Measurements from ENCODE around the gene WDR5B.
"Not testable (repeated sequence)": the region's sequence is repeated elsewhere in the genome, so short reads cannot be mapped to it uniquely, and the experiment has no call there.

WDR5B gene

GRCh38 chr3:122415762-122416654, at the start of gene WDR5B:
WDR5B (minus strand) TSS chr3:122416062; CDS start chr3:122415528, 534 bp downstream.
- no peaks in the 10 kb centered on the region for H3K9me3 ChIP-seq (ENCODE audit: control insufficient read depth in 2 of 2, low read length in 2 of 2)
- peak within 1 kb of the TSS; percentile 95 to 98 for H3K4me3 ChIP-seq (ENCODE audit: low read length in 2 of 2)
- H3K36me3 ChIP-seq (ENCODE audit: control insufficient read depth in 2 of 2, insufficient read depth in 2 of 2, low read length in 2 of 2) = peaks cover under 1 to 7% of the 10 kb centered on the region in 2 donors
- H3K27me3 ChIP-seq (ENCODE audit: control insufficient read depth in 1 of 2, insufficient read depth in 2 of 2, low read length in 2 of 2) = no peaks in the 10 kb centered on the region
- H3K4me1 ChIP-seq (ENCODE audit: control insufficient read depth, insufficient read depth, low read length) = peaks cover 17% of the 10 kb centered on the region
- H3K9ac ChIP-seq (ENCODE audit: low read length in 2 of 2) = peak within 1 kb of the TSS; percentile 83 to 97
- peak within 1 kb of the TSS; percentile 83 for H3K27ac ChIP-seq (ENCODE audit: low read length)

GRCh38 chr3:122464659-122465058, 48.8 kb upstream of the WDR5B start:
- Histone ChIP-seq H3K4me3 (ENCODE audit: low read length in 2 of 2) (no peak overlapping the region), H3K9ac (ENCODE audit: low read length in 2 of 2) (no peak overlapping the region), H3K36me3 (ENCODE audit: control insufficient read depth in 2 of 2, insufficient read depth in 2 of 2, low read length in 2 of 2) (peaks cover 4 to 7% of the 10 kb centered on the region in 2 donors), H3K4me1 (ENCODE audit: control insufficient read depth, insufficient read depth, low read length) (no peaks in the 10 kb centered on the region), H3K27me3 (ENCODE audit: control insufficient read depth in 1 of 2, insufficient read depth in 2 of 2, low read length in 2 of 2) (no peaks in the 10 kb centered on the region), H3K27ac (ENCODE audit: low read length) (no peak overlapping the region), H3K9me3 (ENCODE audit: control insufficient read depth in 2 of 2, low read length in 2 of 2) (no peaks in the 10 kb centered on the region)

- no peaks in the 10 kb centered on the region for H3K27me3 ChIP-seq (ENCODE audit: control insufficient read depth in 1 of 2, insufficient read depth in 2 of 2, low read length in 2 of 2)
- no peak overlapping the region for H3K9ac ChIP-seq (ENCODE audit: low read length in 2 of 2)
- no peaks in the 10 kb centered on the region for H3K9me3 ChIP-seq (ENCODE audit: control insufficient read depth in 2 of 2, low read length in 2 of 2)
- no peak overlapping the region for H3K27ac ChIP-seq (ENCODE audit: low read length)
- no peak overlapping the region for H3K4me3 ChIP-seq (ENCODE audit: low read length in 2 of 2)
- H3K4me1 ChIP-seq (ENCODE audit: control insufficient read depth, insufficient read depth, low read length) = no peaks in the 10 kb centered on the region
- peaks cover 16 to 24% of the 10 kb centered on the region in 2 donors for H3K36me3 ChIP-seq (ENCODE audit: control insufficient read depth in 2 of 2, insufficient read depth in 2 of 2, low read length in 2 of 2)
These were observed 46.5 kb upstream of the WDR5B start for GRCh38 chr3:122462406-122462805.

DNA sequence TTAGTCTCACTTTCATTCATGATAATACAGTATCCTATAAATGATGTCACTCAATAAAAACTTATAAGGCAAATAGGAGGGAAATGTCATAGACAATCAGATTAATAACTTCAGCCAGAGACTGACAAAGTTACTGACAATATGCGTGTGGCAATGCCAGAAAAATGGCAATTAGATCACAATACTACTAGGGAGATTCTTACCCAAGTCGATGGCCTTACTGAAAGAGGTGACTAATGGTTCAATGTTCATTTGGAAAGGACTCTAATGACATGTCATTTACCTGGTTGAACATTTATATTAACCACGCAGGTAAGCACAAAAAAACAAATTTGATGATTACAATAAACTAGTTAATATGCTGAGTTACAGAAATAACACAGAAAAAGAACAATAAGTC, 45.9 kb upstream of the WDR5B start:
- Histone ChIP-seq H3K4me3 (ENCODE audit: low read length in 2 of 2) (no peak overlapping the region), H3K36me3 (ENCODE audit: control insufficient read depth in 2 of 2, insufficient read depth in 2 of 2, low read length in 2 of 2) (peaks cover 16 to 29% of the 10 kb centered on the region in 2 donors), H3K9me3 (ENCODE audit: control insufficient read depth in 2 of 2, low read length in 2 of 2) (no peaks in the 10 kb centered on the region)

GRCh38 chr3:122458992-122459391, 43.1 kb upstream of the WDR5B start:
- no peak overlapping the region for H3K9ac ChIP-seq (ENCODE audit: low read length in 2 of 2)
- H3K27ac ChIP-seq (ENCODE audit: low read length) = no peak overlapping the region
- H3K9me3 ChIP-seq (ENCODE audit: control insufficient read depth in 2 of 2, low read length in 2 of 2) = no peaks in the 10 kb centered on the region
- no peaks in the 10 kb centered on the region for H3K27me3 ChIP-seq (ENCODE audit: control insufficient read depth in 1 of 2, insufficient read depth in 2 of 2, low read length in 2 of 2)
- no peaks in the 10 kb centered on the region for H3K4me1 ChIP-seq (ENCODE audit: control insufficient read depth, insufficient read depth, low read length)
- no peak overlapping the region for H3K4me3 ChIP-seq (ENCODE audit: low read length in 2 of 2)
- H3K36me3 ChIP-seq (ENCODE audit: control insufficient read depth in 2 of 2, insufficient read depth in 2 of 2, low read length in 2 of 2) = peaks cover 16 to 34% of the 10 kb centered on the region in 2 donors

More for the DNA sequence above, 45.9 kb upstream of the WDR5B start:
- Histone ChIP-seq H3K27me3 (ENCODE audit: control insufficient read depth in 1 of 2, insufficient read depth in 2 of 2, low read length in 2 of 2) (no peaks in the 10 kb centered on the region), H3K27ac (ENCODE audit: low read length) (no peak overlapping the region), H3K9ac (ENCODE audit: low read length in 2 of 2) (no peak overlapping the region), H3K4me1 (ENCODE audit: control insufficient read depth, insufficient read depth, low read length) (no peaks in the 10 kb centered on the region)

DNA sequence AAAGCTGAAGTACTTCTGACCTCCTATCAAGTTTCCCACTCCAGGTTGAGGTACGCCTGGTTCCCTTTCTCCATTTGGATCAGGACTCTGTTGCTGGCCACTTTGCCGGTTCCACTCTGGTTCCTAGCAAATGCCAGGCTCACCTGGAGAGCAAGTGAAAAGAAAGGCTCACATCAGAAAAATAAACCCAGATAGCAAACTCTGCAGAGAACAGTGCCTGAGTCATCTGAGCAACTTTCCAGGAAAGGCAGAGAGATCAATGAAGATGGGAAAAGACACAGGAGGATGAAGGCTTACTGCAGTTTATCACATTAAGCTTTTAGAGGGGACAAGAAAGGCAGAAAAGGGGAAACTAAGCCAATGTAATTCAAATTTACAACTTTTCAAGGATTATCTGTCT, 41.8 kb upstream of the WDR5B start:
- no peaks in the 10 kb centered on the region for H3K27me3 ChIP-seq (ENCODE audit: control insufficient read depth in 1 of 2, insufficient read depth in 2 of 2, low read length in 2 of 2)
- no peak overlapping the region for H3K4me3 ChIP-seq (ENCODE audit: low read length in 2 of 2)
- no peak overlapping the region for H3K9ac ChIP-seq (ENCODE audit: low read length in 2 of 2)
- H3K27ac ChIP-seq (ENCODE audit: low read length) = no peak overlapping the region
- no peaks in the 10 kb centered on the region for H3K9me3 ChIP-seq (ENCODE audit: control insufficient read depth in 2 of 2, low read length in 2 of 2)
- peaks cover 18 to 41% of the 10 kb centered on the region in 2 donors for H3K36me3 ChIP-seq (ENCODE audit: control insufficient read depth in 2 of 2, insufficient read depth in 2 of 2, low read length in 2 of 2)
- no peaks in the 10 kb centered on the region for H3K4me1 ChIP-seq (ENCODE audit: control insufficient read depth, insufficient read depth, low read length)

GRCh38 chr3:122456074-122456473, 40.2 kb upstream of the WDR5B start:
- Histone ChIP-seq H3K27ac (ENCODE audit: low read length) (no peak overlapping the region), H3K36me3 (ENCODE audit: control insufficient read depth in 2 of 2, insufficient read depth in 2 of 2, low read length in 2 of 2) (peaks cover 22 to 46% of the 10 kb centered on the region in 2 donors), H3K4me3 (ENCODE audit: low read length in 2 of 2) (no peak overlapping the region), H3K4me1 (ENCODE audit: control insufficient read depth, insufficient read depth, low read length) (no peaks in the 10 kb centered on the region), H3K27me3 (ENCODE audit: control insufficient read depth in 1 of 2, insufficient read depth in 2 of 2, low read length in 2 of 2) (no peaks in the 10 kb centered on the region), H3K9me3 (ENCODE audit: control insufficient read depth in 2 of 2, low read length in 2 of 2) (no peaks in the 10 kb centered on the region), H3K9ac (ENCODE audit: low read length in 2 of 2) (no peak overlapping the region)

- H3K27me3 ChIP-seq (ENCODE audit: control insufficient read depth in 1 of 2, insufficient read depth in 2 of 2, low read length in 2 of 2) = no peaks in the 10 kb centered on the region
- no peak overlapping the region for H3K4me3 ChIP-seq (ENCODE audit: low read length in 2 of 2)
- no peak overlapping the region for H3K27ac ChIP-seq (ENCODE audit: low read length)
- H3K9me3 ChIP-seq (ENCODE audit: control insufficient read depth in 2 of 2, low read length in 2 of 2) = no peaks in the 10 kb centered on the region
- H3K9ac ChIP-seq (ENCODE audit: low read length in 2 of 2) = no peak overlapping the region
- peaks cover 24 to 28% of the 10 kb centered on the region in 2 donors for H3K36me3 ChIP-seq (ENCODE audit: control insufficient read depth in 2 of 2, insufficient read depth in 2 of 2, low read length in 2 of 2)
- no peaks in the 10 kb centered on the region for H3K4me1 ChIP-seq (ENCODE audit: control insufficient read depth, insufficient read depth, low read length)
These were observed 35.5 kb upstream of the WDR5B start for GRCh38 chr3:122451371-122451770.

DNA sequence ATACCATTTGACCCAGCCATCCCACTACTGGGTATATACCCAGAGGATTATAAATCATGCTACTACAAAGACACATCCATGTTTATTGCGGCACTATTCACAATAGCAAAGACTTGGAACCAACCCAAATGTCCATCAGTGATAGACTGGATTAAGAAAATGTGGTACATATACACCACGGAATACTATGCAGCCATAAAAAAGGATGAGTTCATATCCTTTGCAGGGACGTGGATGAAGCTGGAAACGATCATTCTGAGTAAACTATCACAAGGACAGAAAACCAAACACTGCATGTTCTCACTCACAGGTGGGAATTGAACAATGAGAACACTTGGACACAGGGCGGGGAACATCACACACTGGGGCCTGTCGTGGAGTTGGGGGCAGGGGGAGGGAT, 32.4 kb upstream of the WDR5B start:
- H3K9ac ChIP-seq (ENCODE audit: low read length in 2 of 2); H3K27me3 ChIP-seq (ENCODE audit: control insufficient read depth in 1 of 2, insufficient read depth in 2 of 2, low read length in 2 of 2); H3K27ac ChIP-seq (ENCODE audit: low read length); H3K9me3 ChIP-seq (ENCODE audit: control insufficient read depth in 2 of 2, low read length in 2 of 2); H3K4me3 ChIP-seq (ENCODE audit: low read length in 2 of 2); H3K4me1 ChIP-seq (ENCODE audit: control insufficient read depth, insufficient read depth, low read length): not testable (repeated sequence)
- peaks cover 28 to 42% of the 10 kb centered on the region in 2 donors for H3K36me3 ChIP-seq (ENCODE audit: control insufficient read depth in 2 of 2, insufficient read depth in 2 of 2, low read length in 2 of 2)

DNA sequence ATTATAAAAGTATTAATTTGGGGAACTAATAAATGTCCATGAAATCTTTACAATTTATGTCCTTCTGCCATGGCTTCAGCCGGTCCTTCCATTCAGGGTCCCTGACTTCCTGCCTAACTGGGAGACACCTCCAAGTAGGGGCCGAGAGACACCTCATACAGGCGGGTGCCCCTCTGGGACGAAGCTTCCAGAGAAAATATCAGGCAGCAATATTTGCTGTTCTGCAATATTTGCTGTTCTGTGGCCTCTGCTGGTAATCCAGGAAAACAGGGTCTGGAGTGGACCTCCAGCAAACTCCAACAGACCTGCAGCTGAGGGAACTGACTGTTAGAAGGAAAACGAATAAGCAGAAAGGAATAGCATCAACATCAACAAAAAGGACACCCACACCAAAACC, 28.6 kb upstream of the WDR5B start:
- H3K27ac ChIP-seq (ENCODE audit: low read length); H3K4me3 ChIP-seq (ENCODE audit: low read length in 2 of 2); H3K27me3 ChIP-seq (ENCODE audit: control insufficient read depth in 1 of 2, insufficient read depth in 2 of 2, low read length in 2 of 2); H3K9me3 ChIP-seq (ENCODE audit: control insufficient read depth in 2 of 2, low read length in 2 of 2); H3K9ac ChIP-seq (ENCODE audit: low read length in 2 of 2); H3K4me1 ChIP-seq (ENCODE audit: control insufficient read depth, insufficient read depth, low read length): not testable (repeated sequence)
- H3K36me3 ChIP-seq (ENCODE audit: control insufficient read depth in 2 of 2, insufficient read depth in 2 of 2, low read length in 2 of 2) = peaks cover 26 to 49% of the 10 kb centered on the region in 2 donors
